ENCODE measurements around the gene AVPI1.
"Not testable (repeated sequence)": the region's sequence is repeated elsewhere in the genome, so short reads cannot be mapped to it uniquely, and the experiment has no call there.

Gene AVPI1

GRCh38 chr10:97682042-97682441, 5.0 kb downstream of the AVPI1 start:
- no peak for DNase-seq

GRCh38 chr10:97679594-97679993, 7.4 kb downstream of the AVPI1 start:
- DNase-seq = no peak

GRCh38 chr10:97676770-97677581, 10.1 kb downstream of the AVPI1 start:
- no peak for DNase-seq

- DNase-seq = no peak
Measured at GRCh38 chr10:97675222-97675621, 11.8 kb downstream of the AVPI1 start.

GRCh38 chr10:97673736-97674525, 13.1 kb downstream of the AVPI1 start:
- no peak for DNase-seq

- no peak for DNase-seq
Measured at GRCh38 chr10:97669571-97669970, 17.5 kb downstream of the AVPI1 start.

GRCh38 chr10:97667463-97667862, 19.6 kb downstream of the AVPI1 start:
- no peak for DNase-seq

- DNase-seq = no peak
Measured at GRCh38 chr10:97666992-97667391, 20.0 kb downstream of the AVPI1 start.

GRCh38 chr10:97664282-97664850, 22.7 kb downstream of the AVPI1 start:
- no peak for DNase-seq

GRCh38 chr10:97659589-97659988, 27.5 kb downstream of the AVPI1 start:
- no peak for DNase-seq

- no peak for DNase-seq
Measured at GRCh38 chr10:97656777-97657176, 30.3 kb downstream of the AVPI1 start.

- no peak for DNase-seq
Measured at GRCh38 chr10:97651773-97652172, 35.3 kb downstream of the AVPI1 start.

GRCh38 chr10:97650726-97651125, 36.3 kb downstream of the AVPI1 start:
- DNase-seq = no peak

- not testable (repeated sequence) for DNase-seq
Measured at GRCh38 chr10:97649405-97649750, 37.7 kb downstream of the AVPI1 start.

- no peak for DNase-seq
Measured at GRCh38 chr10:97648562-97649404, 38.3 kb downstream of the AVPI1 start.

- no peak for DNase-seq
Measured at GRCh38 chr10:97647556-97647955, 39.5 kb downstream of the AVPI1 start.

- no peak for DNase-seq
Measured at GRCh38 chr10:97644936-97645335, 42.1 kb downstream of the AVPI1 start.

- DNase-seq = no peak
Measured at GRCh38 chr10:97643441-97643985, 43.5 kb downstream of the AVPI1 start.

- DNase-seq = not testable (repeated sequence)
Measured at GRCh38 chr10:97642471-97643159, 44.4 kb downstream of the AVPI1 start.

GRCh38 chr10:97640868-97641811, 45.9 kb downstream of the AVPI1 start:
- DNase-seq = no peak

All from SIG-M5 (cell line).